Measurements from ENCODE around the gene PRICKLE4. TPM values are rescaled to one million over a fixed set of nuclear protein-coding genes. Genes with fewer than 3 reads are reported as not detected.

Gene PRICKLE4
- total and polyA plus RNA-seq, 2 experiments from 2014 or later = 0.80 to 4.0 TPM

DNA sequence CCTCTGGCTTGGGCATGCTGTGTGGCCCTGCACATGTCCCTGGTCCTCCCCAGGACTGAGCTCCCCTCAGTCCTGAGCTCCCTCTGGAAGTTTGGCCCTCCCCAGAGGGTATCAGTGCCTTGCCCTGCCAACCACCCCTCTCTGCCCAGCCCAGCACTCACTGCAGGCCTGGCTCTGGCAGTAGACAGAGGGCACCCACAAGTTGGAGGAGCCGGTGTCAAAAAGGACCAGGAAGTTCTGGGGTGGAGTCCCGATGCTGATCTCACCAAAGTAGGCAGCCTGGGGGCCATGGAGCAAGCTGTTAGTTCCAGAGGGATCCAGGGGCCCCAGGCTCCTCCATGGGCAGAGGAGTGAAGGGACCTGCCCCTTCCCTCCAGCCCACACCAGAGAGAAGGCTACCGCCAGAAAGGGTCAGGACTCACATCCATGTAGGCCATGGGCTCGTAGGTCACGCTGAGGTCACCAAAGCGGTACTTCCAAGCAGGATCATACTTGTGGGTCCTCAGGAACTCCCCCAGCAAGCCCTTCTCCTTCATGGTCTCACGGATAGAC lies 36.3 kb upstream of the PRICKLE4 start:
- Histone ChIP-seq H2AFZ (no peak overlapping the region), H3K9me2 (replicated peaks; ENCODE audit: insufficient read depth) (no peaks in the 10 kb centered on the region), H3K4me2 (no peak overlapping the region), H3K4me1 (ENCODE audit: insufficient read depth) (peaks cover 34% of the 10 kb centered on the region), H3K27me3 (no peaks in the 10 kb centered on the region), H3K27ac (no peak overlapping the region), H3K4me3 (no peak overlapping the region), H4K20me1 (ENCODE audit: insufficient read depth, poor library complexity, severe bottlenecking) (no peaks in the 10 kb centered on the region), H3K36me3 (replicated peaks; ENCODE audit: insufficient read depth, low read depth) (no peaks in the 10 kb centered on the region), H3K9me3 (ENCODE audit: low read depth) (no peaks in the 10 kb centered on the region), H3K79me2 (no peaks in the 10 kb centered on the region)
- TF ChIP-seq EZH2 (IDR thresholded peaks at IDR 0.05; ENCODE audit: borderline replicate concordance) (no peak), EZH2phosphoT487 (IDR thresholded peaks at IDR 0.05; ENCODE audit: low read depth, severe bottlenecking, unreplicated experiment) (no peak)
- TF ChIP-seq, protein P1, sequence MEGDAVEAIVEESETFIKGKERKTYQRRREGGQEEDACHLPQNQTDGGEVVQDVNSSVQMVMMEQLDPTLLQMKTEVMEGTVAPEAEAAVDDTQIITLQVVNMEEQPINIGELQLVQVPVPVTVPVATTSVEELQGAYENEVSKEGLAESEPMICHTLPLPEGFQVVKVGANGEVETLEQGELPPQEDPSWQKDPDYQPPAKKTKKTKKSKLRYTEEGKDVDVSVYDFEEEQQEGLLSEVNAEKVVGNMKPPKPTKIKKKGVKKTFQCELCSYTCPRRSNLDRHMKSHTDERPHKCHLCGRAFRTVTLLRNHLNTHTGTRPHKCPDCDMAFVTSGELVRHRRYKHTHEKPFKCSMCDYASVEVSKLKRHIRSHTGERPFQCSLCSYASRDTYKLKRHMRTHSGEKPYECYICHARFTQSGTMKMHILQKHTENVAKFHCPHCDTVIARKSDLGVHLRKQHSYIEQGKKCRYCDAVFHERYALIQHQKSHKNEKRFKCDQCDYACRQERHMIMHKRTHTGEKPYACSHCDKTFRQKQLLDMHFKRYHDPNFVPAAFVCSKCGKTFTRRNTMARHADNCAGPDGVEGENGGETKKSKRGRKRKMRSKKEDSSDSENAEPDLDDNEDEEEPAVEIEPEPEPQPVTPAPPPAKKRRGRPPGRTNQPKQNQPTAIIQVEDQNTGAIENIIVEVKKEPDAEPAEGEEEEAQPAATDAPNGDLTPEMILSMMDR (IDR thresholded peaks at IDR 0.05; ENCODE audit: poor library complexity) = no peak
- 88% methylated on average over 7 of the region's 7 CpGs for WGBS (ENCODE audit: low lambda C conversion rate, missing lambda C conversion rate)
- no peak for DNase-seq (ENCODE audit: low spot score)

DNA sequence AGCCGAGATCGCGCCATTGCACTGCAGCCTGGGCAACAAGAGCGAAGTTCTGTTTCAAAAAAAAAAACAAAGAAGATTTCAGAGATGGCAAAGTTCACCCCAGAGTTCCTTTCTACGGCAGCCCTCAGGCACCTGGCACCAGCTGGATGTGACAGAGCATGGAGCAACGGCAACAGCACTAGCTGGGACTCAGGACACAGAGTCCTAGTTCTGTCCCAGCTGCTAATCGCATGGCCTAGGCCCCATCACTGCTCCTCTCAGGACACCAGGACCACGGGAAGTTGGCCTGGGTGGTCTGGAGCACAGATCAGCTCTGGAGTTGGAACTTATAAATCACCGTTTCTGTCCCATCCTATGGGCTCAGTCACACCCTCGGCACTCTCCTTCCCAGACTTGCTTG lies 34.5 kb upstream of the PRICKLE4 start:
- no peak for DNase-seq (ENCODE audit: low spot score)
- TF ChIP-seq, protein P1 (IDR thresholded peaks at IDR 0.05; ENCODE audit: poor library complexity) = no peak
- TF ChIP-seq EZH2phosphoT487 (IDR thresholded peaks at IDR 0.05; ENCODE audit: low read depth, severe bottlenecking, unreplicated experiment) (no peak), EZH2 (IDR thresholded peaks at IDR 0.05; ENCODE audit: borderline replicate concordance) (no peak)
- no peaks in the 10 kb centered on the region for H3K36me3 ChIP-seq (replicated peaks; ENCODE audit: insufficient read depth, low read depth)
- peaks cover 22% of the 10 kb centered on the region for H3K4me1 ChIP-seq (ENCODE audit: insufficient read depth)
- no peaks in the 10 kb centered on the region for H3K9me3 ChIP-seq (ENCODE audit: low read depth)
- H3K9me2 ChIP-seq (replicated peaks; ENCODE audit: insufficient read depth) = no peaks in the 10 kb centered on the region
- no peak overlapping the region for H3K4me3 ChIP-seq
- 89% methylated on average over 10 of the region's 10 CpGs for WGBS (ENCODE audit: low lambda C conversion rate, missing lambda C conversion rate)
- H2AFZ ChIP-seq = no peak overlapping the region
- H3K4me2 ChIP-seq = no peak overlapping the region
- no peaks in the 10 kb centered on the region for H4K20me1 ChIP-seq (ENCODE audit: insufficient read depth, poor library complexity, severe bottlenecking)
- H3K27me3 ChIP-seq = no peaks in the 10 kb centered on the region
- no peaks in the 10 kb centered on the region for H3K79me2 ChIP-seq
- no peak overlapping the region for H3K27ac ChIP-seq

DNA sequence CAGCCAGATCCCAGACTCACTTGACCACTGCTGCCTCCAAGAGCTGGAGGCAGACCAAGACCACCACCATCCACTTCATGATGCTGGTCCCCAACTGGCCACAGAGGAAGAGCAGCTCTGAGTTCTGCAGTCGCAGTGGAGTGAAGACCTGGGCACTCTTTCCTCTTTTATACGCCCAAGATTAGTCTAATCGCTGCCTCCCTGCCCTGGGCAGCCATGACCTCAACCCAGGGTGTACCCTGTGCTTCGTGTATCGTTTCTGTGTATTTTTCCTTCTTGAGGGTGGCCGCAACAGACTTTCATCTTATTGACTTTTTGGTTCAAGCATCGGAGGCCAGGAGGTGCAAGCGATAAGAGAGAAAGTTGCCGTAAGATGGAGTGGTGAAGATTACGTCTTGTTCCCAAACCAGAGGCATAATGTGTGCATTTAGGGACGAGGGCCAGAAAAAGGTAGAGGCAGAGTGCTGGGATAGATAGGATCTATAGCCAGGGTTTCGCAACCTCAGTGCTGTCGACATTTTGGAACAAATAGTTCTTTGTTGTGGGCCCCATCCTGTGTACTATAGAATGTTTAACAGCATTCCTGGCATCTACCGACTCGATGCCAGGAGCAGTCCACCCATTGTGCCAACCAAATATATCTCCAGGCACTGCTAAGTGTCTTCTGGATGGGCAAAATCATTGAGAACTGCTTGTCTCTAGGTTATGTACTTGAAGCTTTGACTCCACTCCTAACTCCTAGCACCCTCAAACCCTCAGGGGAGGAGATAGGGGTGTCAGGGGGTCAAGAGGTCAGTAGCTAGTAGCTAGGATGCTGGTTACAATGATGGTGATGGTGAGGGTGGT lies 33.1 kb upstream of the PRICKLE4 start, which contains the start of gene PGC:
Gene PGC (minus strand): TSS at position 142 of the 846 bp plus-strand sequence. CDS start 63 bp downstream, at position 79.
- Histone ChIP-seq H3K36me3 (replicated peaks; ENCODE audit: insufficient read depth, low read depth) (no peaks in the 10 kb centered on the region), H3K79me2 (no peaks in the 10 kb centered on the region), H3K9me2 (replicated peaks; ENCODE audit: insufficient read depth) (no peaks in the 10 kb centered on the region), H3K27ac (no peak within 1 kb of the TSS), H3K4me2 (no peak within 1 kb of the TSS), H3K27me3 (no peaks in the 10 kb centered on the region), H3K4me3 (no peak within 1 kb of the TSS), H2AFZ (no peak within 1 kb of the TSS), H4K20me1 (ENCODE audit: insufficient read depth, poor library complexity, severe bottlenecking) (no peaks in the 10 kb centered on the region), H3K4me1 (ENCODE audit: insufficient read depth) (peaks cover 11% of the 10 kb centered on the region), H3K9me3 (ENCODE audit: low read depth) (no peaks in the 10 kb centered on the region)
- 78% methylated on average over 15 of the region's 15 CpGs for WGBS (ENCODE audit: low lambda C conversion rate, missing lambda C conversion rate)
- TF ChIP-seq EZH2 (IDR thresholded peaks at IDR 0.05; ENCODE audit: borderline replicate concordance) (no peak), EZH2phosphoT487 (IDR thresholded peaks at IDR 0.05; ENCODE audit: low read depth, severe bottlenecking, unreplicated experiment) (no peak)
- no peak for DNase-seq (ENCODE audit: low spot score)

DNA sequence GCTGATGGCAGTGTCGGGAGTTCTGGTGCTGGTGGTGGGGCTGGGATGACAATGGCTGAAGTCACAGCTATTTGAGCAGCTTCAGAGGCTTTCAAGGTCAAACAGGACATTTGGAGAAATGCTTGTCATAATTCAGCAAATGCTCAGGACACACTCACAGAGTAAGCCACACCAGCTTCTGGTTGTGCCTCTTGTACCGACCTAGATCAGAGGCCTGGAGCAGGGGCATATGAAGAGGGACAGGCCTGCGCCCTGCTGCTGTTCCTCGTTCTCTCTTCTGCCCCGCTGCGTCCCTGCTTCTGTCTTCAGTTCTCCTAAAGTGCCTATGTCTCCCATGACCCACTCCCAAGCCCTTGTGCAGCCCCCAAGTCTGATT lies 32.5 kb upstream of the PRICKLE4 start:
- H3K4me1 ChIP-seq (ENCODE audit: insufficient read depth) = peaks cover 11% of the 10 kb centered on the region
- H3K9me2 ChIP-seq (replicated peaks; ENCODE audit: insufficient read depth) = no peaks in the 10 kb centered on the region
- H3K27ac ChIP-seq = no peak overlapping the region
- no peaks in the 10 kb centered on the region for H3K9me3 ChIP-seq (ENCODE audit: low read depth)
- no peak overlapping the region for H2AFZ ChIP-seq
- WGBS (ENCODE audit: low lambda C conversion rate, missing lambda C conversion rate) = 92% methylated on average over 6 of the region's 6 CpGs
- H3K36me3 ChIP-seq (replicated peaks; ENCODE audit: insufficient read depth, low read depth) = no peaks in the 10 kb centered on the region
- no peaks in the 10 kb centered on the region for H4K20me1 ChIP-seq (ENCODE audit: insufficient read depth, poor library complexity, severe bottlenecking)
- no peaks in the 10 kb centered on the region for H3K79me2 ChIP-seq
- TF ChIP-seq, protein P1 (IDR thresholded peaks at IDR 0.05; ENCODE audit: poor library complexity) = no peak
- TF ChIP-seq EZH2phosphoT487 (IDR thresholded peaks at IDR 0.05; ENCODE audit: low read depth, severe bottlenecking, unreplicated experiment) = no peak
- no peak for TF ChIP-seq EZH2 (IDR thresholded peaks at IDR 0.05; ENCODE audit: borderline replicate concordance)
- H3K4me3 ChIP-seq = no peak overlapping the region
- DNase-seq (ENCODE audit: low spot score) = no peak
- no peaks in the 10 kb centered on the region for H3K27me3 ChIP-seq
- H3K4me2 ChIP-seq = no peak overlapping the region
